T-cell (primary cell): ENCODE measurements around the gene DSG3. TPM values are rescaled to one million over a fixed set of nuclear protein-coding genes. Genes with fewer than 3 reads are reported as not detected.

ENCODE experiments used
- total RNA-seq, 35 experiments: library from RNA in 6 of 35; stranded (reverse) in 6 of 35; fragments of 120-200 nt in 1 of 35; gene quantifications; one replicate each; pipeline versions ENCODE4 v1.2.1 to v1.2.4 and lab custom pipeline; 2013 to 2026

Gene DSG3
- total RNA-seq, 5 donors from 2014 or later (not counting 1 experiment from before 2014, with no cell fraction given), result not detected

Other genes with a start within 250 kb of the DSG3 start
- not detected for gene DSG1, start 129.6 kb upstream of the DSG3 start, total RNA-seq
- not detected for gene DSG4, start 71.0 kb upstream of the DSG3 start, total RNA-seq
- gene DSG2, start 50.4 kb downstream of the DSG3 start, total RNA-seq, result under 1 TPM; 0.07 to 0.83 (median 0.53) TPM
- 1 to 10 TPM in 3 of 5 donors, not detected in 2; 1.7 to 2.6 (median 1.9) TPM for gene TTR, start 144.1 kb downstream of the DSG3 start, total RNA-seq
- gene B4GALT6, start 236.8 kb downstream of the DSG3 start, total RNA-seq, result 1 to 10 TPM in 3 of 5 donors, under 1 TPM in 2; 0.25 to 1.5 (median 1.2) TPM